Measurements from ENCODE around the gene CAMK1D. TPM values are rescaled to one million over a fixed set of nuclear protein-coding genes. Genes with fewer than 3 reads are reported as not detected.

The CAMK1D gene
- total RNA-seq, 2 experiments from 2014 or later = 28.8 to 35.3 TPM

GRCh38 chr10:12868229-12868628, 518.9 kb downstream of the CAMK1D start:
- Histone ChIP-seq H3K27me3 (ENCODE audit: control insufficient read depth in 1 of 2, insufficient read depth in 2 of 2, low read length in 2 of 2) (peaks cover 0 to 5% of the 10 kb centered on the region in 2 experiments), H3K4me3 (ENCODE audit: low read length) (no peak overlapping the region), H3K27ac (ENCODE audit: low read depth in 1 of 2, low read length in 2 of 2) (no peak overlapping the region), H3K36me3 (ENCODE audit: insufficient read depth, low read length) (no peaks in the 10 kb centered on the region), H3K4me1 (ENCODE audit: insufficient read depth, low read length) (no peaks in the 10 kb centered on the region), H3K9me3 (ENCODE audit: control insufficient read depth in 1 of 2, insufficient read depth in 1 of 2, low read length in 2 of 2) (no peaks in the 10 kb centered on the region)
- intact Hi-C loops (cut with DNase I, micrococcal nuclease) = no loop called here
- H3K27ac Mint-ChIP-seq = no peak overlapping the region
- TF ChIP-seq CTCF (IDR thresholded peaks at IDR 0.05) = no peak
- DNase-seq (no peak), ATAC-seq (ENCODE audit: poor library complexity) (no peak)
- peaks cover 7% of the 10 kb centered on the region for H3K27me3 Mint-ChIP-seq
- ChIA-PET POLR2A (no interaction called here), CTCF (no interaction called here)
- no peaks in the 10 kb centered on the region for H3K36me3 Mint-ChIP-seq (ENCODE audit: low read depth)
- no peaks in the 10 kb centered on the region for H3K4me1 Mint-ChIP-seq (ENCODE audit: low read depth)
- H3K4me3 Mint-ChIP-seq = no peak overlapping the region
- H3K9me3 Mint-ChIP-seq = no peaks in the 10 kb centered on the region

GRCh38 chr10:12869427-12869826, 520.1 kb downstream of the CAMK1D start:
- peaks cover 7% of the 10 kb centered on the region for H3K27me3 Mint-ChIP-seq
- H3K4me1 Mint-ChIP-seq (ENCODE audit: low read depth) = no peaks in the 10 kb centered on the region
- Histone ChIP-seq H3K9me3 (ENCODE audit: control insufficient read depth in 1 of 2, insufficient read depth in 1 of 2, low read length in 2 of 2) (no peaks in the 10 kb centered on the region), H3K36me3 (ENCODE audit: insufficient read depth, low read length) (no peaks in the 10 kb centered on the region), H3K4me3 (ENCODE audit: low read length) (no peak overlapping the region), H3K27ac (ENCODE audit: low read depth in 1 of 2, low read length in 2 of 2) (no peak overlapping the region), H3K27me3 (ENCODE audit: control insufficient read depth in 1 of 2, insufficient read depth in 2 of 2, low read length in 2 of 2) (peaks cover 0 to 5% of the 10 kb centered on the region in 2 experiments), H3K4me1 (ENCODE audit: insufficient read depth, low read length) (no peaks in the 10 kb centered on the region)
- no peaks in the 10 kb centered on the region for H3K9me3 Mint-ChIP-seq
- ChIA-PET CTCF (no interaction called here), POLR2A (no interaction called here)
- TF ChIP-seq CTCF (IDR thresholded peaks at IDR 0.05) = no peak
- no peak for ATAC-seq (ENCODE audit: poor library complexity)
- H3K27ac Mint-ChIP-seq = no peak overlapping the region
- intact Hi-C loops (cut with DNase I, micrococcal nuclease) = no loop called here
- DNase-seq = no peak
- no peak overlapping the region for H3K4me3 Mint-ChIP-seq
- H3K36me3 Mint-ChIP-seq (ENCODE audit: low read depth) = no peaks in the 10 kb centered on the region

GRCh38 chr10:12872577-12872976, 523.2 kb downstream of the CAMK1D start:
- ChIA-PET POLR2A (no interaction called here), CTCF (no interaction called here)
- H3K4me3 ChIP-seq (ENCODE audit: low read length) = no peak overlapping the region
- no peaks in the 10 kb centered on the region for H3K4me1 Mint-ChIP-seq (ENCODE audit: low read depth)
- no peak overlapping the region for H3K4me3 Mint-ChIP-seq
- no peaks in the 10 kb centered on the region for H3K36me3 Mint-ChIP-seq (ENCODE audit: low read depth)
- H3K9me3 Mint-ChIP-seq = no peaks in the 10 kb centered on the region
- intact Hi-C loops (cut with DNase I, micrococcal nuclease) = no loop called here
- H3K36me3 ChIP-seq (ENCODE audit: insufficient read depth, low read length) = no peaks in the 10 kb centered on the region
- no peak overlapping the region for H3K27ac ChIP-seq (ENCODE audit: low read depth in 1 of 2, low read length in 2 of 2)
- peaks cover 7% of the 10 kb centered on the region for H3K27me3 Mint-ChIP-seq
- no peak for ATAC-seq (ENCODE audit: poor library complexity)
- H3K4me1 ChIP-seq (ENCODE audit: insufficient read depth, low read length) = no peaks in the 10 kb centered on the region
- H3K9me3 ChIP-seq (ENCODE audit: control insufficient read depth in 1 of 2, insufficient read depth in 1 of 2, low read length in 2 of 2) = no peaks in the 10 kb centered on the region
- DNase-seq = no peak
- H3K27me3 ChIP-seq (ENCODE audit: control insufficient read depth in 1 of 2, insufficient read depth in 2 of 2, low read length in 2 of 2) = peaks cover 0 to 7% of the 10 kb centered on the region in 2 experiments
- no peak overlapping the region for H3K27ac Mint-ChIP-seq
- TF ChIP-seq CTCF (IDR thresholded peaks at IDR 0.05) = no peak

Measured in CD4-positive, alpha-beta T cell (primary cell).